ENCODE measurements around the gene GUK1.

Gene GUK1

GRCh38 chr1:228136901-228137300, 3.2 kb upstream of the GUK1 start:
- DNase-seq, result peak; percentile 29

DNA sequence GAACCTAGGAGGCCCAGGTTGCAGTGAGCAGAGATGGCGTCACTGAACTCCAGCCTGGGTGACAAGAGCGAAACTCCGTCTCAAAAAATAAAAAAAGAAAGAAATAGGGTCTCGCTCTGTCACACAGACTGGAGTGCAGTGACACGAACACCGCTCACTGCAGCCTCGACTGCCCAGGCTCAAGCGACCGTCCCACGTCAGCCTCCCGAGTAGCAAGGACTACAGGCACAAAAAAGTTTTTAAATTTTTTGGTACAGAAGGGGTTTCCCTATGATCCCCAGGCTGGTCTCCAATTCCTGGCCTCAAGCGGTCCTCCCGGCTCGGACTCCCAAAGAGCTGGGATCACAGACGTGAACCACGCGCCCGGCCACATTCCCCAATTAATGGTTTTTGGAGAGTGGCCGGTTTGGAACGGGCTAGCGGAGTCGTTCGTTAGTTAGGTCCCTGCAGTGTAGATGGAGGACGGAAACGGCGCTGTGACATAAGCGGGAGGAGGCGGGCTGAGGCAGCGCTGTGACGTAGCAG, 611 bp upstream of the GUK1 start:
- DNase-seq, result no peak

- DNase-seq, result no peak
Measured at GRCh38 chr1:228140724-228141225, 696 bp downstream of the GUK1 start.

- peak; percentile 58 for DNase-seq
Measured at GRCh38 chr1:228141226-228142044, 1.4 kb downstream of the GUK1 start.

DNA sequence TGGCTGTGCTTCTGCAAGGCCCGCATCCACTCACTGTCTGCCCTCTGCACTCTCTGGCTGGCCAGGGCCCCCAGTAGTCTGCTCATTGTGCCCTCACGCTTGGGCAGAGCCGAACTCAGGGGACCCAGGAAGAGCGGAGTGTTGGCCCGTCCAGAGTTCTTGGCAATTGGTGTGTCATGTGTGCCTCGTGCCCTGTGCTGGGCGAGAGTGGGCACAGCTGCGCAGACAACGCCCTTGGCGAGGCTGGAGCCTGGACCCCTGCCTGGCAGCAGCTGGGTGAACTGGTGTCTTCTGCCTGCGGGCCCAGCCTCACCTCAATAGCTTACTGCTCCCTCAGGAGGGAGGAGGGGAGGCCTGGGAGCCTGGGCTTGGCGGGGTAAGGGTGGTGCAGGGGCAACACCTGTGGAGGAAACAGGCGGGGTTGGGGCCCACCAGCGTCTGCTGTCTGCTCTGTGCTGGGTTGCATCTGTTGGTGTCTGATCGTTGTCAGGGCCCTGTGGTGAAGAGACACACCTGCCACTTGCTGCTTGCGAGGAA, 2.1 kb downstream of the GUK1 start:
- DNase-seq, result no peak

- no peak for DNase-seq
Measured at GRCh38 chr1:228142701-228143136, 2.6 kb downstream of the GUK1 start.

DNA sequence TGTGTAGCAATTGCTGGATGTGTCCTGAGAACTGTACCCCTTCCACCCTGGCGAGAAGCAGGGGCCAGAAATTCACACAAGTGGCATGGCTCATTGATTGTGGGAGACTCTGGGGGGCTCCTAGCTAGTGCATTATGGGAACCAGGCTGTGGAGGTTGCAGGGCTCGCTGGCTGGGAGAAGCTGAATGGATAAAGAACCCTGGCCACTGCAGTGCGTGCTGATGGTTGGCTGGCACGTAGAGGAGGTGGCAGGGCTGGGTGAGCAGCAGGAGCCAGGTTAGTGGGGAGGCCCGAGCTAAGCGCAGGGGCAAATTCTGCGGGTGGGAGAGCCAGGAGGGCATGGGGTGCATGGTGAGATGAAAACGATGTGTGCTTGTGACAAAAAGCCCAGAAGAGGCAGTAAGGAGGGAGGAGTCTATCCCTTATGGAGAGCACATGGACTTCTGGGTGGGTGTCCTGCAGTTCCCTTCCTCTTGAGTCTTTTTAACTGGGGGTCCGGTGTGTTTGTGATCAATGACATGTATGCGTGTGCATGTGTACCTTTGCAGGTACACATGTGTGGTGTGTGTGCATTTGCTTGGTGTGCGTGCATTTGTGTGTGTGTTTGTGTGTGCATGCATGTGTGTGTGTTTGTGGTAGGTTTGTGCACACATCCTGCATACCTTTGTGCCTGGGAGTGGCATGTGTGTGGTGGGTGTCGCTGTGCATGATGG, 3.6 kb downstream of the GUK1 start:
- DNase-seq, result no peak

DNA sequence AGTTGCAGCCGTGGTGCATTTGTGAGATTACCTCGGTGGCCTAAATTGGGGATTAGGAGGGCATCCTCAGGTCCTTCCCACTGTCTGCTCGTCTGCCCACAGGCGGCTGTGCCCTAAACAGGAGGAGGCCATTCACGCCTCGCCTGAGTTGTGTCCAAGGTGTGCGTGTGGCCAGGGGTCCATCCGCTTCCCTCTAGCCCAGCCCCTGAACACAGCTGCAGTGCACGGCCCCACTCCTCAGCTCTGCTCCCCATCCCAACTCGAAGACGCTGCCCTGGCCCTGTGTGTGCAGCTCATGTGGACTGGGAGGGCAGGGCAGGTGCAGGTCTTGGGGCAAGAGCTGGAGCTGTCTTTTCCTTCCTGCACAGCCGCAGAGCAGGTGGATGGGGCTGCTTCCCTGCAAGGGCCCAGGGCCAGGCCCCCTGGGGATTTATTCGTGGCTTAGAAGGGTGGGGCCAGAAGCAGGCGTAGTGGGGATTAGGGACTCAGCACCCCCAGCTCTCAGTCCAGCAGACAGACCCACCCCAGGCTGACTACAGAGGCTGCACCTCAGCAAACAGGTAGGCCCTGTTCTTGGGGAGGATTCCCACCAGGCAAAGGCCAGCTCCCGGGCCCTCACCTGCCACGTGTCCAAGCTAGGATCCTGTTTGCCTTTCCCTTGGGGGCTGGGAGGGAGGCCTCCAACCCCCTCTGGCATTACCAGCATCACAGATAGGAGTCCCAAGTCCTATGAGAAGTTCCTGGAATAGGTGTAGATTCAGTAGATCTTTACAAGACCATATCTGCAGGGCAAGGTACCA, 4.3 kb downstream of the GUK1 start:
- no peak for DNase-seq

GRCh38 chr1:228144993-228145343, 4.9 kb downstream of the GUK1 start:
- DNase-seq, result no peak

GRCh38 chr1:228145463-228146416, 5.7 kb downstream of the GUK1 start:
- DNase-seq, result peak; percentile 84

DNA sequence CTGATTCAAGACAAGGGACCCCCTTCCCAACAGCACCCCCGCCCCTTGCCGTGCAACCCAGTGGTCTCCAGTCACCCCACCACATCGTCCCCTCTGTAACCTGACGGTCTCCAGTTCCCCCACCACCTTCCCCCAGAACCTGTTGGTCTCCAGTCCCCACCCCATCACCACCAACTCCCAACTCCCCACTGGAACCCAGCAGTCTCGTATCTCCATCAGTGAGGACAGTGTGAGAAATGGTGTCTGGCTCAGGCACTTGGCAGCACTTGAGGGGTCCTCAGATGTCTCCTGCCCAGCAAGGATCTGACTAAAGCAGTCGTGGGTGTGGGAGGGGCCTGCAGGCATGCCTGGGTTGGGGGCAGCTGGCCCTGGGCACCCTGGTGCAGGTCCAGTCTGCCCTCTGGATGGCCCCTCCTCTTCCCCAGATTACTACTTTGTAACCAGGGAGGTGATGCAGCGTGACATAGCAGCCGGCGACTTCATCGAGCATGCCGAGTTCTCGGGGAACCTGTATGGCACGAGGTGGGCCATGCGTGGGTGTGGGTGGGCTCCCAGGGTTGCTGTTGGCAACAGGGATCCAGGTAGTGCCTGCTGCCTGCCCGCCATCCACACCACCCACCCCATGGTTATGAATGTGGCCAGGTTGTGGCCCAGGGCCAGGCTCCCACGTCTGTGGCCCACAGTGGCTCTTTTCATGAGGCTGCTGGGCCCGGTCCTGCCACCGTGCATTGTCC, 6.5 kb downstream of the GUK1 start:
- no peak for DNase-seq

DNA sequence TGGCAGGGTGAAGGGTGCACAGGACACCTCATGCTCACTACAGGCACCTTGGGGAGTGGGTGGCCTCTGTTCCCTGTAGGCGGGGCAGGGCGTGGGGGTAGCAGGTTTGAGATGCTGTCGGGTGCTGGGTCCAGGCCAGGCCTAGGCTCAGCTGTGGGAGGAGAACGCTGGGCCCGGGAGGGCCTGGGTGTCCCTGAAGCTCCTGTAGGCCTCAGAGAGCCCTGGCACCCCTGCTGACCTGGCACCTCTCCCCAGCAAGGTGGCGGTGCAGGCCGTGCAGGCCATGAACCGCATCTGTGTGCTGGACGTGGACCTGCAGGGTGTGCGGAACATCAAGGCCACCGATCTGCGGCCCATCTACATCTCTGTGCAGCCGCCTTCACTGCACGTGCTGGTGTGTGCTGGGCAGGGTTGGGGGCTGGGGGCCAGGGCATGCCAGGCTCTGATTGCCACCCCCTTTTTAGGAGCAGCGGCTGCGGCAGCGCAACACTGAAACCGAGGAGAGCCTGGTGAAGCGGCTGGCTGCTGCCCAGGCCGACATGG, 7.1 kb downstream of the GUK1 start:
- no peak for DNase-seq

GRCh38 chr1:228147768-228148167, 7.7 kb downstream of the GUK1 start:
- DNase-seq, result no peak

DNA sequence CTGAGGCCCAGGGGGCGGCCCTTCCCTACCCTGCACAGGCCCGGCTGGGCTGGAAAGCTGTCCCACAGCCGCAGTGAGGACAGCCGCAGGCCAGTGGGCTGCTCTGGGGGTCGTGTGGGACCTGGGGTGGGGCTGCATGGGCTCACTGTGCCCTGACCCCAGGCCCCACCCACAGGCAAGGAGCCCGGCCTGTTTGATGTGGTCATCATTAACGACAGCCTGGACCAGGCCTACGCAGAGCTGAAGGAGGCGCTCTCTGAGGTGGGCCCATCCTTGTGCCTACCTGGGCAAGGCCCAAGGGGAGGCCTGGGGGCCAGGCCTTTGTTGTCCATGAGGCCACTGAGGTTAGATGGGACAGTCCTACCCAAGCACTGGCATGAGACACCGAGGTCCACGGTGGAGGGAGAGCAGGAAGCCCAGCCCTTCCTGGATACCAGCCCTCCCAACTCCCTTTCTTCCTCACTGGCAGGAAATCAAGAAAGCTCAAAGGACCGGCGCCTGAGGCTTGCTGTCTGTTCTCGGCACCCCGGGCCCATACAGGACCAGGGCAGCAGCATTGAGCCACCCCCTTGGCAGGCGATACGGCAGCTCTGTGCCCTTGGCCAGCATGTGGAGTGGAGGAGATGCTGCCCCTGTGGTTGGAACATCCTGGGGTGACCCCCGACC, 8.2 kb downstream of the GUK1 start:
- DNase-seq, result no peak

DNA sequence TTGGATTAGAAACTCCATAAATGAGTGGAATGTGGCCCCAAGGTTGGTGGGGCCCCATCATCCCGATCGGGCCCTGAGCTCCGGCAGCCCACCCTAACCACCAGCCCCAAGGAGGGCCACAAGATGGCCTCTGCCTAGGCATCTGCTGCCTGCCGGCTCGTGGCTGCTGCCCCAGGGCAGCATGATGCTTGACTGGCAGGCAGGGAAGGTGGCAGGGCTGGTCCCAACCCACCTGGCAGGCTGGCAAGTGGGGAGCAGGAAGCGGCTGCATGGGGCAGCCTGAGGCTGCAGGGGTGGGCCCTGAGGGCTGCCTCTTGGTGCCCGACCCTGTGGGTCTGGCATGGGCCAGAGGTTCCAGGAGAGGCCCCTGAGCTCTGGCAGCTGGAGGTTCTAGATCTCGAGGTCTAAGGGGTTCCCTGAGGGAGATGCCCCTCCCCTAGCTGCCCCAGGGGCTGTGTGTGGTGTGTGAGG, 8.9 kb downstream of the GUK1 start:
- DNase-seq, result no peak

DNA sequence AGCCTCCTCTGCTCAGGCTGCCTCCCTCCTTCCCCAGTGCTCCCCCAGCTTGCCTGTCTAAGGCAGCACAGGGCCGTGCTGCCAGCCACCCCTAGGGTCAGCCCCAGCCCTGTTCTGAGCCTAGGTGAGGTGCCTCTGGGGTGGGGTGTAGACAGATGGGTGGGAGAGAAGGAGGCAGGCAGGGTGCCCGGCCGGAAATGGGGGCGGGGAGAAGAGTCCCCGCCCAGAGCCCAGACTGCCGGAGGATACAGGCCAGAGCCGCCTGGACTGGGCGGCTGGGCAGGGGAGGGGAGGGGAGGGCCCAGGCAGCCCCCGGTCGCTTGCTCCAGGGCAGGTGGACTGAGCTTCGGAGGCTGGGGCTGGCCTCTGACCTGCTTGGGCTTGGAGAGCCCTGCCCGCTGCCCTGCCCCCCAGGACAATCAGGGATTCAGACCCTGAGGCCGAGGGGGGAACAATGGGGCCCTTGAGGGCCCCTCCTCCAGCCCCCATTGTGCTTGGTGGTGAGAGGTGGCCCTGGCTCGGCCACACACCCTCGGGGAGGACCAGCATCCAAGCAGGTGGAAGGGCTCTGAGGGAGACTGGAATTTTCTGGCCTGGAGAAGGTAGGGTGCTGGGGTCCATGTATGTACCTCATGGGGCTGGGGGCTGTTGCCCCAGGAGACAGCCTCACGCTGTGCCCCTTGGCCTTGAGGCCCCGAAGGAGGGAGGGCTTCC, 9.5 kb downstream of the GUK1 start, which contains the start of gene GJC2:
TSS of gene GJC2 (plus strand) at position 525 of the 714 bp plus-strand sequence. CDS start 7,829 bp downstream, outside the sequence.
- DNase-seq, result no peak

GRCh38 chr1:228150120-228150460, 10.0 kb downstream of the GUK1 start:
- no peak for DNase-seq

GRCh38 chr1:228150461-228151179, 10.5 kb downstream of the GUK1 start:
- no peak for DNase-seq

Measured in hematopoietic multipotent progenitor cell treated with erythropoietin and hydrocortisone succinate and interleukin-3 and kit ligand, for 6 days (in vitro differentiated cells).